Gastrocnemius medialis (tissue), 4 donors: ENCODE data around the gene TMIGD2. TPM values are rescaled to one million over a fixed set of nuclear protein-coding genes. Genes with fewer than 3 reads are reported as not detected.

Source experiments
- ATAC-seq, 2 donors: fragments of 150-250 bp; one replicate each; pipeline ENCODE4 v1.9.1; 2016
- DNase-seq, 2 donors: peaks; one replicate each; pipeline ENCODE4 v3.0.0-alpha.2; 2019
- H3K27ac ChIP-seq, 4 donors: fragments of 200-600 bp; sonication (generic); 1 replicate in 1 of 4; 2 replicates in 3 of 4; pipeline ENCODE4 v1.5.1; 2016 to 2018; ENCODE audit warnings: mild to moderate bottlenecking in 2 of 4, moderate library complexity in 1 of 4
- H3K27me3 ChIP-seq, 3 donors: fragments of 200-600 bp; sonication (generic) in 2 of 3; 1 replicate in 1 of 3; 2 replicates in 2 of 3; pipeline versions ENCODE4 v1.5.1 to v1.6.0; 2016 to 2019; ENCODE audit warnings: mild to moderate bottlenecking in 1 of 3, moderate library complexity in 1 of 3
- H3K36me3 ChIP-seq, 2 donors: fragments of 200-600 bp; sonication (generic) in 1 of 2; one replicate each; pipeline ENCODE4 v1.5.1; 2017 to 2018
- H3K4me1 ChIP-seq, 2 donors: fragments of 200-600 bp; sonication (generic) in 1 of 2; one replicate each; pipeline ENCODE4 v1.5.1; 2016 to 2017; ENCODE audit warnings: mild to moderate bottlenecking in 2 of 2
- H3K4me3 ChIP-seq, 4 donors: fragments of 200-600 bp; sonication (generic) in 3 of 4; 1 replicate in 1 of 4; 2 replicates in 3 of 4; pipeline ENCODE4 v1.5.1; 2016 to 2019; ENCODE audit warnings: mild to moderate bottlenecking in 2 of 4
- H3K9me3 ChIP-seq, 3 donors: fragments of 200-600 bp; sonication (generic) in 2 of 3; 1 replicate in 1 of 3; 2 replicates in 2 of 3; pipeline ENCODE4 v1.5.1; 2016 to 2019
- POLR2A ChIP-seq, 2 donors: fragments of 450-650 bp; IDR thresholded peaks; one replicate each; pipeline ENCODE4 v1.6.1; 2017; ENCODE audit warnings: antibody characterized with exemption in 2 of 2, mild to moderate bottlenecking in 2 of 2, moderate library complexity in 2 of 2
- in situ Hi-C, 4 donors: fragments of 200-750 bp; cut with MboI; loops; one replicate each; pipeline versions ENCODE4 v1.15.0 to v1.8.0; 2017; ENCODE audit warnings: low sequenced_read_pairs in 4 of 4
- intact Hi-C: fragments of 100-400 bp; cut with DNase I; formaldehyde crosslinking; loops from one replicate; pipeline ENCODE4 v1.15.1; 2023; ENCODE audit warnings: low total_unique reads
- total RNA-seq, 4 donors: library from RNA; depleted of rRNA; stranded (reverse); fragments of >200 nt; gene quantifications; one replicate each; pipeline versions ENCODE4 v1.1.0 to v1.2.3, GENCODE V29; 2016
- TF ChIP-seq, protein P1 (sequence below), 5 experiments: fragments of 450-650 bp in 3 of 5; fragments of 200-600 bp in 2 of 5; sonication (generic) in 2 of 5; IDR thresholded peaks in 4 of 5; conservative IDR thresholded peaks in 1 of 5; 1 replicate in 4 of 5; 2 replicates in 1 of 5; pipeline ENCODE4 v1.5.1; 2016 to 2019; ENCODE audit warnings: antibody characterized with exemption in 5 of 5, mild to moderate bottlenecking in 3 of 5, moderate library complexity in 3 of 5

The TMIGD2 gene
- total RNA-seq, 4 donors from 2014 or later = not detected

DNA sequence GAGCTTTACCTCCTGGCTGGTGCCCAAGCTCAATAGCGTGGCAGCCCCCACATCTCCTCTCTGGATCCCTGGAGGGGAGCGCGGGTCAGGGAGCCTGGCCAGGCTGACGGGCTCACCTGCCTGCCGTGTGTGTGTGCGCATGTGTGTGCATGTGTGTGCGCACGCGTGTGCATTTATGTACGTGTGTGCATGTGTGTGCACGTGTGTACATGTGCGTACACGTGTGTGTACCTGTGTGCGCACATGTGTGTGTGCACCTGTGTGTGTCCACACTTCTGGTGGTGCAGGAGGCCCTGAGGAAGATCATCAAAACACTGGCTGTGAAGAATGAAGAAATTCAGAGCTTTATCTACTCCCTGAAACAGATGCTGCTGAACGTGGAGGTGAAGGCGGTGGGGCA, 3.5 kb upstream of the TMIGD2 start:
- intact Hi-C loops (no loop called here), in situ Hi-C loops (no loop called here)
- Histone ChIP-seq H3K4me3 (no peak overlapping the region), H3K27me3 (peaks cover 12 to 19% (median 13%) of the 10 kb centered on the region in 3 donors), H3K27ac (no peak overlapping the region), H3K36me3 (no peaks in the 10 kb centered on the region), H3K9me3 (no peaks in the 10 kb centered on the region), H3K4me1 (no peaks in the 10 kb centered on the region)
- TF ChIP-seq POLR2A (IDR thresholded peaks at IDR 0.05) = no peak
- TF ChIP-seq, protein P1, sequence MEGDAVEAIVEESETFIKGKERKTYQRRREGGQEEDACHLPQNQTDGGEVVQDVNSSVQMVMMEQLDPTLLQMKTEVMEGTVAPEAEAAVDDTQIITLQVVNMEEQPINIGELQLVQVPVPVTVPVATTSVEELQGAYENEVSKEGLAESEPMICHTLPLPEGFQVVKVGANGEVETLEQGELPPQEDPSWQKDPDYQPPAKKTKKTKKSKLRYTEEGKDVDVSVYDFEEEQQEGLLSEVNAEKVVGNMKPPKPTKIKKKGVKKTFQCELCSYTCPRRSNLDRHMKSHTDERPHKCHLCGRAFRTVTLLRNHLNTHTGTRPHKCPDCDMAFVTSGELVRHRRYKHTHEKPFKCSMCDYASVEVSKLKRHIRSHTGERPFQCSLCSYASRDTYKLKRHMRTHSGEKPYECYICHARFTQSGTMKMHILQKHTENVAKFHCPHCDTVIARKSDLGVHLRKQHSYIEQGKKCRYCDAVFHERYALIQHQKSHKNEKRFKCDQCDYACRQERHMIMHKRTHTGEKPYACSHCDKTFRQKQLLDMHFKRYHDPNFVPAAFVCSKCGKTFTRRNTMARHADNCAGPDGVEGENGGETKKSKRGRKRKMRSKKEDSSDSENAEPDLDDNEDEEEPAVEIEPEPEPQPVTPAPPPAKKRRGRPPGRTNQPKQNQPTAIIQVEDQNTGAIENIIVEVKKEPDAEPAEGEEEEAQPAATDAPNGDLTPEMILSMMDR (IDR thresholded peaks at IDR 0.05 in 4 of 5, conservative IDR thresholded peaks at IDR 0.05 in 1 of 5) = no peak
- DNase-seq (no peak), ATAC-seq (no peak)

DNA sequence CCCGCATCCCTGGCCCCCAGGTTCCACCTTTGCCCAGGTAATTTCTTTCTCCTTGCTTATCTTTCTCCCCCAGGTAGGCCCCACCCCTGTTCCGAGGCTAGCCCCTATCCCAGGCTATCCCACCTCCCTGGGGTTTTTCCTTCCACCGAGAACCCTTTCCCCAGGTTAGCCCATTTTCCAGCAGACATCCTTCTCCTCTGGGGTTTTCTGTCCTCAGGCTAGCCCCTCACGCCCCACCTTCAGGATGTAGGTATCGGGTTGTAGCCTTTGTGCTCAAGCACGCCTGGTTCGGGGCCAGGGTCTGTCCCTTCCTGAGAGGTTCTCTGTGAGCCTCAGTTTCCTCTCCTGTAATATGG, 3.0 kb upstream of the TMIGD2 start:
- no peaks in the 10 kb centered on the region for H3K4me1 ChIP-seq
- no peak for DNase-seq
- no peaks in the 10 kb centered on the region for H3K9me3 ChIP-seq
- no peaks in the 10 kb centered on the region for H3K36me3 ChIP-seq
- H3K27me3 ChIP-seq = peaks cover 12 to 19% (median 13%) of the 10 kb centered on the region in 3 donors
- intact Hi-C loops = no loop called here
- in situ Hi-C loops = no loop called here
- no peak for TF ChIP-seq POLR2A (IDR thresholded peaks at IDR 0.05)
- TF ChIP-seq, protein P1 (IDR thresholded peaks at IDR 0.05 in 4 of 5, conservative IDR thresholded peaks at IDR 0.05 in 1 of 5) = no peak
- no peak overlapping the region for H3K27ac ChIP-seq
- ATAC-seq = no peak
- no peak overlapping the region for H3K4me3 ChIP-seq

DNA sequence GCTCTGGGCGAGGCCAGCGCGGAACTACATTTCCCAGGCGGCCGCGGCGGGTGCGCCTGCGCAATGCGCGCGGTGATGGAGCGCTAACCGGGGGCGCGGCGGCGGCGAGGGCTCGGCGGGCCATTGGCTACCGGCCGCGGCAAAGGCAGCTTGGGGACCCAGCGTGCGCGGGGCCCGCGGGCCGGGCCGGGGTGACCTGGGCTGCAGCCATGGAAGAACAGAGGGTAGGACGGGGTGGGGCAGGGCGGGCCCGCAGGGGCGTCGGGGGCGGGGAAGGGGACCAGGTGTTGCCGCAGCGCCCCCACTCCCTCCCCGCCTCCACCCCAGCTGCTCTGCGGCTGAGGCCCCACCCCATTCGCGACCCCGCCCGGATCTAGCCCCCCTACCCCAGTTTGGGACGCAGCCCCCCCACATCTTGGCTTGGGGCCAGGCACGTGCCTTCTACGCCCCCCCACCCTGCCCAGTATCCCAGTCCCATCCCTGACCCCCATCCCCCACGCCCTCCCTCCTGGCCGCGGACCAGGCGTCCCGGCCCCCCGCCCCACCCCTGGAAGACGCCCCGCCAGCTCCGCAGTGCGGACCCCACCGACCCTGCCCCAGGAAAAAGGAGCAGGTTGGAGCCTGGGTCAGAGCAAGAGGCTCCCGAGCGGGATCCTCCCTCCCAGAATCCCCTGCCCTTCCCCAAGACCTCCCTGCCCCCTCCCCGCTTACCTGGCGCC, 2.5 kb upstream of the TMIGD2 start, which contains the start of gene FSD1:
Gene FSD1 (plus strand): TSS at position 61 of the 719 bp plus-strand sequence. CDS start 149 bp downstream, at position 210.
- intact Hi-C loops = no loop called here
- DNase-seq = no peak
- peaks cover 12 to 19% (median 13%) of the 10 kb centered on the region in 3 donors for H3K27me3 ChIP-seq
- no peaks in the 10 kb centered on the region for H3K36me3 ChIP-seq
- H3K9me3 ChIP-seq = no peaks in the 10 kb centered on the region
- no peak for TF ChIP-seq POLR2A (IDR thresholded peaks at IDR 0.05)
- TF ChIP-seq, protein P1 (IDR thresholded peaks at IDR 0.05 in 4 of 5, conservative IDR thresholded peaks at IDR 0.05 in 1 of 5) = no peak
- no peak within 1 kb of the TSS for H3K4me3 ChIP-seq
- H3K4me1 ChIP-seq = no peaks in the 10 kb centered on the region
- H3K27ac ChIP-seq = no peak within 1 kb of the TSS
- ATAC-seq = no peak
- in situ Hi-C loops = no loop called here

DNA sequence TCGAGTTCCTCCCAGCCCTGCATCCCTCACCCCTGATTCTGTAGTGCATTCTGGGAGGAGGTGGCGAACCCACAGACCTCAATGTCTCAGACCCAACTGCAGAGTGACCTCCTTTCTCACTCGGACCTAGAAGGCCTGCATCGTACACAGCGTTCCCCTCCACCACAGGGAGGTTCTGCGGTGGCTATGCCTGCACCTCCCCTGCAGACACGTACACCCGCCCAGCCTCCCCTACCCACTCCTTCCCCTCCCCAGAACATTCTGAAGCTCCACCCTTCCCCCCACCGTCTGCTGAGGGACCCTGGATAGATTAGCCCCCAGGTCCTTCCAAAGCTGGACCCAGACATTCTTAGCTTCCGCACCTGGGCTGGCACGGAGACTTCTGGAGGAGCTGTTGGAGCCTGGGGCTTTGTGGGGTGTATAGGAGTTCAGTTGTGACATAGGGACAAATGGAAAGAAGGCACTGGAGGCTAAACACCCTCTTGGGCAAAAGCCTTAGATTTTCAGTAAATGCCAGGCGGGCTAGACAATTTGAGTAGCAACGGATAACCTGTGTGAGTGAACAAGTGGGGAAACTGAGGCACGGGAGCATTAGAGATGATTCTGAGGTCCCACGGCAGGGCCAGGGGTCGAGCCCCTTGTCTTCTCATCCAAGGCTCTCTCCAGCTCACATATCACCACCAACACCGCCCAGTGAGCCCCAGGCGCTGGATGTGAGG, 1.8 kb upstream of the TMIGD2 start:
- no peak overlapping the region for H3K4me3 ChIP-seq
- H3K27ac ChIP-seq = no peak overlapping the region
- intact Hi-C loops (no loop called here), in situ Hi-C loops (no loop called here)
- no peak for DNase-seq
- no peaks in the 10 kb centered on the region for H3K36me3 ChIP-seq
- TF ChIP-seq, protein P1 (IDR thresholded peaks at IDR 0.05 in 4 of 5, conservative IDR thresholded peaks at IDR 0.05 in 1 of 5) = no peak
- TF ChIP-seq POLR2A (IDR thresholded peaks at IDR 0.05) = no peak
- H3K4me1 ChIP-seq = no peaks in the 10 kb centered on the region
- H3K27me3 ChIP-seq = peaks cover 12 to 19% (median 13%) of the 10 kb centered on the region in 3 donors
- no peak for ATAC-seq
- H3K9me3 ChIP-seq = no peaks in the 10 kb centered on the region
